Measurements from ENCODE around the gene GALNT2. TPM values are rescaled to one million over a fixed set of nuclear protein-coding genes. Genes with fewer than 3 reads are reported as not detected.

GALNT2 gene
- total and polyA plus RNA-seq, 9 of the 15 experiments (the other 6 are each of a cell fraction or from before 2014, with no cell fraction given), result 1.6 to 106 (median 51.9) TPM

DNA sequence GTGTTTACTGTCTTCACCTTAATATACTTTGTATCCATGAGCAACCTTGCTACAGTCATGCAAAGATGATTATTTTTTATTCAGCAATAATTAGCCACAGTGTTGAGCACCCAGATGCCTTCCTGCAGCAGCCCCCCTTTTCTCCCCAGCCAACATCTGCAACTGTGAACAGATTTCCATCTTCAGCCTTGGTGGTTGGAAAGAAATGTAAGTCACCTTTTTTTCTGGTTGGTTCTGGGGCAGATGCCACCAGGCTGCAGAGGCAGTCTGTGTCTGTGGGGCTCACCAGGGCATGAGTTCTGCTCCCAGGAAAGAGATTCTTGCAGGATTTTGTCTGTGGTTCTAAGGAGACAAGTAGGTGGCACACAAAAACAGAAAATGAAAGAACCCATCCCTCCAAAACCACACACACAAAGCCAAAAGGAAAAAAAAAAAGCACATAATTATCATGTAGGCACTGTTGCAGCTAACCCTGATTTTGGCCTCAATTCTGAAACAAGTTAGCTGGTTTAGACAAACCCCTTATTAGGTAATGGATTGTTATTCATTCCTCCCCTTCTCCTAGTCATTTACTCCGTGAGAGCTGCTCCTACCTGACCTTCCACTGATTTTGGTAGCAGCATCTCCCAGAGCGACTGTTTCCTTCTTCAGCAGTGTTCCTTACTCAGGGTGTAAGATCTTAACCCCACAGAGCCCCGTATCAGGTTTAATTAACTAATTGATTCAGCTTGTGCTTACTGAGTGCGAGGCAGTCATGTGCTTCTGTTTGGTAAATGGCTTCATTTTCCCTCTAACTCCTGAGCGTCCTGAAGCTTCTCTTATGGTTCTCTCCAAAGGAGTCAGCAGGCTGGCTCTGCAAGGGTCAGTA, 36.5 kb downstream of the GALNT2 start (continued):
- TF ChIP-seq TEAD4 (IDR thresholded peaks at IDR 0.05; ENCODE audit: low read length), result no peak
- no peak for TF ChIP-seq TEAD4 (CRISPR knock-in tag; IDR thresholded peaks at IDR 0.05; ENCODE audit: borderline replicate concordance)
- no peak for TF ChIP-seq SMARCE1 (IDR thresholded peaks at IDR 0.05)
- no peak for TF ChIP-seq SMAD1 (IDR thresholded peaks at IDR 0.05; ENCODE audit: low read depth, low read length, partially characterized antibody)
- TF ChIP-seq NFIC (IDR thresholded peaks at IDR 0.05), result no peak
- TF ChIP-seq DACH1 (IDR thresholded peaks at IDR 0.05; ENCODE audit: partially characterized antibody), result no peak
- no peak for TF ChIP-seq MAZ (CRISPR knock-in tag; conservative IDR thresholded peaks at IDR 0.05 in 1 of 2, IDR thresholded peaks at IDR 0.05 in 1 of 2)
- TF ChIP-seq, protein P1, sequence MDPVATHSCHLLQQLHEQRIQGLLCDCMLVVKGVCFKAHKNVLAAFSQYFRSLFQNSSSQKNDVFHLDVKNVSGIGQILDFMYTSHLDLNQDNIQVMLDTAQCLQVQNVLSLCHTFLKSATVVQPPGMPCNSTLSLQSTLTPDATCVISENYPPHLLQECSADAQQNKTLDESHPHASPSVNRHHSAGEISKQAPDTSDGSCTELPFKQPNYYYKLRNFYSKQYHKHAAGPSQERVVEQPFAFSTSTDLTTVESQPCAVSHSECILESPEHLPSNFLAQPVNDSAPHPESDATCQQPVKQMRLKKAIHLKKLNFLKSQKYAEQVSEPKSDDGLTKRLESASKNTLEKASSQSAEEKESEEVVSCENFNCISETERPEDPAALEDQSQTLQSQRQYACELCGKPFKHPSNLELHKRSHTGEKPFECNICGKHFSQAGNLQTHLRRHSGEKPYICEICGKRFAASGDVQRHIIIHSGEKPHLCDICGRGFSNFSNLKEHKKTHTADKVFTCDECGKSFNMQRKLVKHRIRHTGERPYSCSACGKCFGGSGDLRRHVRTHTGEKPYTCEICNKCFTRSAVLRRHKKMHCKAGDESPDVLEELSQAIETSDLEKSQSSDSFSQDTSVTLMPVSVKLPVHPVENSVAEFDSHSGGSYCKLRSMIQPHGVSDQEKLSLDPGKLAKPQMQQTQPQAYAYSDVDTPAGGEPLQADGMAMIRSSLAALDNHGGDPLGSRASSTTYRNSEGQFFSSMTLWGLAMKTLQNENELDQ (CRISPR knock-in tag; IDR thresholded peaks at IDR 0.05; ENCODE audit: borderline replicate concordance), result no peak
- TF ChIP-seq MAFG (tag; conservative IDR thresholded peaks at IDR 0.05), result no peak
- no peak for TF ChIP-seq HLTF (IDR thresholded peaks at IDR 0.05)

Measured in K562 (cell line).